ENCODE data around the gene STK39.
"Not testable (repeated sequence)": the region's sequence is repeated elsewhere in the genome, so short reads cannot be mapped to it uniquely, and the experiment has no call there.

The STK39 gene

GRCh38 chr2:168137510-168138180 is 109.8 kb downstream of the STK39 start:
- no peak for DNase-seq (ENCODE audit: low read depth)

GRCh38 chr2:168136392-168136977 is 110.9 kb downstream of the STK39 start:
- DNase-seq (ENCODE audit: low read depth), result no peak

- DNase-seq (ENCODE audit: low read depth), result no peak
Measured at GRCh38 chr2:168135630-168136029, 111.8 kb downstream of the STK39 start.

- no peak for DNase-seq (ENCODE audit: low read depth)
Measured at GRCh38 chr2:168135121-168135520, 112.3 kb downstream of the STK39 start.

- DNase-seq (ENCODE audit: low read depth), result no peak
Measured at GRCh38 chr2:168134485-168134884, 112.9 kb downstream of the STK39 start.

- DNase-seq (ENCODE audit: low read depth), result no peak
Measured at GRCh38 chr2:168132389-168132788, 115.0 kb downstream of the STK39 start.

- no peak for DNase-seq (ENCODE audit: low read depth)
Measured at GRCh38 chr2:168130346-168130745, 117.0 kb downstream of the STK39 start.

GRCh38 chr2:168127371-168127770 is 120.0 kb downstream of the STK39 start:
- no peak for DNase-seq (ENCODE audit: low read depth)

GRCh38 chr2:168122210-168122609 is 125.2 kb downstream of the STK39 start:
- not testable (repeated sequence) for DNase-seq (ENCODE audit: low read depth)

GRCh38 chr2:168120730-168121129 is 126.7 kb downstream of the STK39 start:
- DNase-seq (ENCODE audit: low read depth), result no peak

- no peak for DNase-seq (ENCODE audit: low read depth)
Measured at GRCh38 chr2:168120310-168120709, 127.1 kb downstream of the STK39 start.

- peak; percentile 40 for DNase-seq (ENCODE audit: low read depth)
Measured at GRCh38 chr2:168119515-168120141, 127.8 kb downstream of the STK39 start.

- DNase-seq (ENCODE audit: low read depth), result peak; percentile 65
Measured at GRCh38 chr2:168118733-168119514, 128.5 kb downstream of the STK39 start.

- no peak for DNase-seq (ENCODE audit: low read depth)
Measured at GRCh38 chr2:168116448-168116847, 130.9 kb downstream of the STK39 start.

- no peak for DNase-seq (ENCODE audit: low read depth)
Measured at GRCh38 chr2:168114619-168115018, 132.8 kb downstream of the STK39 start.

GRCh38 chr2:168114040-168114439 is 133.4 kb downstream of the STK39 start:
- no peak for DNase-seq (ENCODE audit: low read depth)

GRCh38 chr2:168107322-168107721 is 140.1 kb downstream of the STK39 start:
- no peak for DNase-seq (ENCODE audit: low read depth)

GRCh38 chr2:168105127-168105683 is 142.2 kb downstream of the STK39 start:
- DNase-seq (ENCODE audit: low read depth), result no peak

GRCh38 chr2:168097431-168097830 is 150.0 kb downstream of the STK39 start:
- DNase-seq (ENCODE audit: low read depth), result no peak

- DNase-seq (ENCODE audit: low read depth), result no peak
Measured at GRCh38 chr2:168096158-168096557, 151.2 kb downstream of the STK39 start.

GRCh38 chr2:168091986-168092385 is 155.4 kb downstream of the STK39 start:
- no peak for DNase-seq (ENCODE audit: low read depth)

- no peak for DNase-seq (ENCODE audit: low read depth)
Measured at GRCh38 chr2:168090366-168091135, 156.8 kb downstream of the STK39 start.

All from non-pigmented ciliary epithelial cell (primary cell).